Measurements from ENCODE around the gene MEGF11.

- no peak for TF ChIP-seq CTCF (IDR thresholded peaks at IDR 0.05)
- no peak for TF ChIP-seq POLR2A (IDR thresholded peaks at IDR 0.05; ENCODE audit: low read depth)
- no peak for TF ChIP-seq POLR2AphosphoS5 (IDR thresholded peaks at IDR 0.05)
- TF ChIP-seq EP300 (IDR thresholded peaks at IDR 0.05): no peak
Measured at GRCh38 chr15:66108483-66109265, 144.9 kb downstream of the MEGF11 start.
